GM21619 (cell line): ENCODE measurements around the gene SESN3.
A peak's percentile ranks its signal among the peaks of the same experiment; 100 is the strongest.
"Not testable (repeated sequence)": the region's sequence is repeated elsewhere in the genome, so short reads cannot be mapped to it uniquely, and the experiment has no call there.

ENCODE experiments used
- ATAC-seq: cut with Tn5 transposase; IDR thresholded peaks from one replicate; pipeline ENCODE4 v1.9.1; 2021; ENCODE audit not compliant: unreplicated experiment

The SESN3 gene

DNA sequence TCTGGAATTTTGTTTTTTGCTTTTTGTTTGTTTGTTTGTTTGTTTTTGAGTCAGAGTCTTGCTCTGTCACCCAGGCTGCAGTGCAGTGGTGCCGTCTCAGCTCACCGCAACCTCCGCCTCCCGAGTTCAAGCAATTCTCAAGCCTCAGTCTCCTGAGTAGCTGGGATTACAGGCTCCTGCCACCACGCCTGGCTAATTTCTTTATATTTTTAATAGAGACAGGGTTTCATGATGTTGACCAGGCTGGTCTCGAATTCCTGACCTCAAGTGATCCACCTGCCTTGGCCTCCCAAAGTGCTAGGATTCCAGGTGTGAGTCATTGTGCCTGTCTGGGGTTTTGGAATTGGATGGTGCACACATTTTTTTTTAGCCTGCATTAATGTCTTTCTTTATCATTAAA is 20.9 kb upstream of the SESN3 start:
- ATAC-seq = not testable (repeated sequence)

DNA sequence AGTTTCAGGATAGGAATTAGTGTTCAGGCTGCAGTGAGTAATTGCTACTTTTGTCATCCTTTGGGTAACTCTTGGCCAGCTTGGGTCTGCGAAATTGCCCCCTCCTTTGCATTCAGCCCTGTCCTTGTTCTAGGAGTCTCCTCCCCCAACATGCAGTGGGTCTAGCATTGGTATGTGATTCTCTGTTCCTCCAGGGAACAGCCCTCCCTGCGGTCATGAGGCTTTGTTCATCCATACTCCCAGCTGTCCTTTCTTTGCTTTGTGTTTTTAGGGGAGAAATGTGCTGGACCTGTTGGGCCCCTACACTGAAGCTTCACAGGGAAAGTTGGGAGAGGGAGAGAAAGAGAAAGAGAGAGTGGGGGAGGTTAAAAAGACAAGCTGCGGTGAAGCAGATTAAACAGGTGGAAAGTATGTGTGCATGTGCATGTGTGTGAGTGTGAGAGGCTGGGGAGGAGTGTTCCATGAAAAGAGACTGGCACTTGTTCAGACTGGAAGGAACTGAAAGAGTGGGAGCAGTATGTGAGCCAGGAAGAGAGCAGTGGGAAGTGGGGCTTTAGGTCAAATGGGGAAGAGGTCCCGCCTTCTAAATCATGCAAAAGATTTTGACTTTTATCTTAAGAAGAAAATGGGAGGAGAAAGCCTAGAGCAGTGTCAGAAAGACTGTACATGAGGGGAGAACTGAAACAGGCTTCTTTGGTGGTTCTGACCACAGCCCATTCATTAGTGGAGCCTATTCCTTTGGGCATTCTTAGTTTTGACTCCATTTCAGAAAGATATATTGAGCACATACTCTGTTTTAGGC is 17.9 kb upstream of the SESN3 start:
- ATAC-seq = peak; percentile 82

DNA sequence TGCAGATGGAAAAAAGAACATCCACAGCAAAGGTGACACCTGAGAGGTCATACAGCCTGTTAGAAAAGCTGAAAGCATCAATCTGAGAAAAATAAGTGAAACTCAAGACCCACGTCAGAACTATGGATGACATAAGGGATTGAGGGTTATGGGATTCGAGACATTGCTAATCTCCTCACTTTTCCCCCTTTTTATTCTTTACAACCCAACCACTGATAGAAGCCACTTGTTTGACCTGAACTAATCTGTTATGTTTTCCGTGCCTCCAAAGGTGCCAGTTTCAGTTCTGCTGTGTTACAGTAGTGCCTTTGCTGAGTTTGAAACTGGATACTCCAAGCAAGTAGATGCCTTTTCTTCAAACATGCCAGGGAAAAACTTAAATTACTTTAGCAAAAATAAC is 16.9 kb upstream of the SESN3 start:
- ATAC-seq = no peak

DNA sequence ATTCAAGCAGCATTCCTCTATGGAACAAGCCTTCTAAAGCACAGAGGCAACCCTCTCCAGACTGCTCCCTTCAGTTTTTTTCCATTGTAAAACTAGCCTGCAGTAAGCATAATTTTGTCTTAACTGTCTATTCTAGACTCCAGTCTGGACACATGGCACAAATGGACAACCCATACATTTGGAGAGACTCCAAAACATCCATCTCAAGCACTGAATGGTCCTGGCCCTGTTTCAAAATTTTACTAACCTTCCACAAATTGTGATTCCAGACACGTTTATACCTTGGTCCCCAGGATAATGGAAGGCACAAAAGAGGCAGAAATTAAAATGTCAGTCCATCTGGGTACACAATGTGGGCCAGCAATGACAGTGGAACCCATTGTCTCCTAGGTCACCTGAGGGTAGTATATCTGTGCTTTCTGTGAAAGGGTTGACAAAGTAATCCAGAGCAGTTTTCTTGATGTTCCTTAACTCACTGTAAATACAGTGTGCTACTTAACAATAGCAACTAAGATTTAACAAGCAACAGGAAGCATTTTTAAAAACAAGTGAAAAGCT is 16.2 kb upstream of the SESN3 start:
- no peak for ATAC-seq

DNA sequence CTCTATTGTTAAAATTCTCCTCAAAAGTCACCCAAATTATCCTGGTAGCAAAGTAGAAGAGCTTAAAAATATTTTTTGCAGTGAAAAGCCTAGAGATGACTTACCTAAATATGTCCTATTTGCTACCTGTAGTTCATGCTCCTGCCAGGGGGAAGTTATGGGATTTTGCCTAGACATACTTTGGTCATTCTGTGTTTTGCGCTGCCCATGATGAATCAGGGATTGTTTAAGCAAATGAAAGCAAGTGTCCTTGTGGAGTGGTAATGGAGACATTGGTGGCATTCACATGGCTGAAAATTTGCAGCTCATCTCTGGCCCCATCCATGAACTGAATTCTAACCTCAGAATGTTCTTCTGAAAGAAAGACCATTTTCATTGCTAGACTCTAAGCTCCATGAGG is 14.6 kb upstream of the SESN3 start:
- no peak for ATAC-seq

DNA sequence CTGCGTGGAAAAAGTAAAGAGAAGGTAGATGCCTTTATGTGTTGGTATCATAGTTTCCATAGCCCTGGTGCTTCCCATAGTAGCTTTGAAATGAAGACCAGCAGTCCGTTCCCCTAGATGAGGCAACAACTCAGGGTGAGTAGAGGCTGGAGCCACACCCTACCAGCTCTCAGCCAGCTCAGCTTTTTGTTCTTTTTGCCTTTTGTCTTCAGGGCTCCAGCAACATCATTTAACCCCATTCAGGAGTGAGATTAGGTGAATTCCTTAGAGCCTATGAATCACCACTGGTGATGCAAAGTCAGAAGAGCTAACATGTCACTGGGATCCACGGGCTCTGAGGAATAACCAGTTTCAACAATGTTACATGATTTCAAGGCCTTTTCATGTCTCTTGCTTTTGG is 14.0 kb upstream of the SESN3 start:
- ATAC-seq = no peak

DNA sequence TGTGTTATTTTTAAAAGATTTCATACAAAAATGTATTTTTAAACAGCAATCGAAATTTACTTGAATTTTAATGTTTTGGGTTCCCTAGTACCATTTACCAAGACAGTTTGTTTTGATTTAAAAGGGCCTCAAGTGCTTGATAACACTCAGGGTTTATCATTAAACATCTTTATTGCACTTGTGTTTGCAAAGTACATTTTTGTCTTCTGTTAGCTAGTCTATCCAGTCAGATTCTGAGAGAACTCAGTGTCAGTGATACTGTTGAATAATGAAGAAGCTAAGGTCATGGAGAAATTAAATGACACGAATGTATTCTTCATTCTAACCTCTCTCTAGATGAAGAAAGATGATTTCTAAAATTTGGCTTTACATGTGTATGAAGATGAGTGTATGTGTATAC is 12.7 kb upstream of the SESN3 start:
- ATAC-seq = no peak

DNA sequence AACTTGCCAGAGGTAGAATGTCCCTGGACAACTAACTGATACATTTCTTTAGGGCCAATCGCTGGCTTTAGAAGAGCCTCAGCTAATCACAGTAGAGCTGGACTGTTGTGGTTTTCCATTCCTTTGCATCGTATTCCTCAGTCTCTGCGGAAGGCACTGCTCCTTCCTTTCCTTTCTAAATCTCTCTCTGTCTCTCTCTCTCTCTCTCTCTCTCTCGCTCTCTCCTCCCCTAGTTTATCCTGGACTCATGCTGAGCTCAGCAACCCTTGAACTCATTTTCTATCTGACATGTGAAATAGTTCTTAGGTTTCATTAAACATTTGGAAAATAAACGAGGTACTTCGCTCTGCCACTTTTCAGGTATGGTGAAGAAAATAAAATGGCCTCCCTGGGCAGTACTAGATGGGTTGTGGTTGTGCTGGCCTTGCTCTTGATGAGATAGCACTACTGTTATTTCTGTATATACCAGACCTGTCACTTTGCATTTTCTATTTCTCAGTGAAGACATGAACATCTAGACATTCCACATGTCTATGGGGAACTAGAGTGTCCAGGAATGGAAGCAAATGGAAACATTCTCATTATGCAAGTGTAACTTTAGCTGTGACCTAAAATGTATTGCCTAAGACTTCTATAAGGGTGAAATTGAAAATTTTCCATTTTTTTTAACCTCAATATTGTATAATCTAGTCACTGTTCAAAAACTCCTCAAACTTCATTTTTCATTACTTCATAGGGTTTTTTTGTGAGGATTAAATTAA is 12.0 kb upstream of the SESN3 start:
- no peak for ATAC-seq

DNA sequence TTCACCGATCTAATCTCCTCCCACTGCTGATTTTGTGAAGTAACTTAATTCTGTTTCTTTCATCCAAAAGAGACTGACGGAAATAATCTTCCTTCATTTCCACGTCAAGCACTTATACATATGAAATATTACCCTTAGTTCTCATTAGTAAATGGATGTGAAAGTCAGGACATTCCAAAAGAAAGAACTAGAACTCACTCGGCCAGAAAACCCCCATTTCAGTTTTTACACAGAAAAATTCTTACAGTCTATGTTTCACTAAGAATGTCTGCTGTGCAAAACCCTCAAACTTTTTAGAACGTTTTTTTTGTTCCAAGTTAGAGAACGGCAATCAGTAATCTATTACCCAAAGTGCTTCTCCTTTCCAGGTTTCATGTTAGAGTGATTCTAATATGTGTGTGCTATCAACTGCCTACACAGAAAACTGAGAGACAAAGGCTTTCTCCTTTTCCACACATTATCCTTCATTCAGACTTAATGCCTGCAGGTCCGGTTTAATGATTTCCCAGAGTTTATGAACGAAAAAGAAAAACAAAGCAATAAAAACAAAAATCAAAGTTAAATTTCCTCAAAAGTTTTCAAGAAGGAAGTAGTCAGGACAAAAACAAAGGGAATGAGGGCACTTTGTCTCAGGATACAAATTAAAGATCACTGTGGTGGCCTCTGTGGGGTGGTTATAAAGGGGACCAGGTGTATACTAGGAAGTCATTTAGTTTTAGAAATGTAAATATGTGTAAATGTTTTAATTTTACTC is 11.3 kb upstream of the SESN3 start:
- ATAC-seq = peak; percentile 67

DNA sequence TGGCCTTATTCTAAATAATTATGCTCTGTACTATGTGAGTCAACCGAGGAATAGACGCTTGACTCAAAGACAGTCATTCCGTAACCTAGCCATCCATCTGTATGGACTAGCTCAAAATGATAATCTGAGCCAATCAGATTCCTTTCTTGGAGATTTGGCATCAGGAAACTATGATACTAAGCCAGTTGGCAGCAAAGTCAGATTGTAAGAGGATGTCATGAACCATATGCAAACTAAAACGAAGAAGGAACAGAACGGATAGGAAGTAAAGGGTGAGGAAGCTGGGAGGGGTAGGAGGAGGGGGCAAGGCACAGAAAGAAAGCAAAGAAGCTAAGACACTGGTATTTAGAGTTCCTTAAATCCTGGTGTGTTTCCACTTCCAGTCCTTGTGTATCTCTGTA is 10.7 kb upstream of the SESN3 start:
- peak; percentile 49 for ATAC-seq

DNA sequence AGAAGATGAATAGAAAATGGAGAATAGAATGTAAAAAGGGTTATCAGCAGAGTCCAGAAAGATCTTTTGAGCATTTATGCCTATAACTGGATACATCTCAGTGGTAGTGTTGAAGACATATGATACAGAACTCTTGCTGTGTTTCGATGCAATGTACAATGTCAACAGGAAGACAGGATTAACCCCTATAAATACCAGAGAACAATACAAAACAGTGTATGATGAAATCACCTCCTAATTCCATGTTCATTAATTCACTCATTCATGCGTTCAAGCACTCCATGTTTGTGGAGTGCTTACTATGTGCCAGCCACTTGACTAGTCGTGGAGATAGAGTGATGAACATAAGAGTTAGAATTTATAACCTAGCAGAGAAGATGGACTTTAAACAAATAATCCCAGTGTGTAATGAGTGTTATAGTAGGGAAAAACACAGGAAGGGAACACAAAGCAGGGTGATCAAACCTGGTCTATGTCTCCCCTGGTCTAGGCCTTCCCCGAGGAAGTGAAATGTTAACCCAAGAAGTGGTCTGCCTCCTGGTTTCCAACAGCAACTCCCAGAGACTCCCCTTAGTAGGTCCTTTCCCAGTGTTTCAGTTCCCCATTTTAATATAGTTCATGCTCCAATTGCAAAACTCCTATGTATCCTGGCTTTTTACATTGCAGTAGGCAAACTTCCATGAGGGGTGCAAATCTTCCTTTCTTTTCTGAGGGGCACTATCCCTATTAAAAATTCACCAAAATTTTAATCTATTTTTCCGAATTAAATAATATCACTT is 9.1 kb upstream of the SESN3 start:
- ATAC-seq = no peak

DNA sequence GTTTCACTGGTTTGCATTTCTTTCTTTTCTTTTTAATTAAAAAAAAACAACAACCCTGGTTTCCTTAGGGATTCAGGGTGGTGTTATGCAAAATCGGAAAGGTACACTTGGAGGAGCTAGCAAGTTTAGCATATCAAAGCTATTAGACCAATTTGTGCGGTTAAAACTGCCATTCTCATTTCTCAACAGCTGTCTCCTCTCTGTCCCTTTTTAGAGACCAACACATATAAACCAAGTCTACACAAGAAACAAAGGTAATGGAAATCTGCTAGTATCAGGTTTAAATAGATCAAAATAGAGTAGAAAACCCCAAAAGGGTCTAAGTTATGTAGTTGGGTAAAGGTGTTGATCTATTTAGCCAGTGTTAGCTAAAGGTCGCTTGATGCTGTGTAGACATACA is 1.7 kb upstream of the SESN3 start:
- no peak for ATAC-seq

DNA sequence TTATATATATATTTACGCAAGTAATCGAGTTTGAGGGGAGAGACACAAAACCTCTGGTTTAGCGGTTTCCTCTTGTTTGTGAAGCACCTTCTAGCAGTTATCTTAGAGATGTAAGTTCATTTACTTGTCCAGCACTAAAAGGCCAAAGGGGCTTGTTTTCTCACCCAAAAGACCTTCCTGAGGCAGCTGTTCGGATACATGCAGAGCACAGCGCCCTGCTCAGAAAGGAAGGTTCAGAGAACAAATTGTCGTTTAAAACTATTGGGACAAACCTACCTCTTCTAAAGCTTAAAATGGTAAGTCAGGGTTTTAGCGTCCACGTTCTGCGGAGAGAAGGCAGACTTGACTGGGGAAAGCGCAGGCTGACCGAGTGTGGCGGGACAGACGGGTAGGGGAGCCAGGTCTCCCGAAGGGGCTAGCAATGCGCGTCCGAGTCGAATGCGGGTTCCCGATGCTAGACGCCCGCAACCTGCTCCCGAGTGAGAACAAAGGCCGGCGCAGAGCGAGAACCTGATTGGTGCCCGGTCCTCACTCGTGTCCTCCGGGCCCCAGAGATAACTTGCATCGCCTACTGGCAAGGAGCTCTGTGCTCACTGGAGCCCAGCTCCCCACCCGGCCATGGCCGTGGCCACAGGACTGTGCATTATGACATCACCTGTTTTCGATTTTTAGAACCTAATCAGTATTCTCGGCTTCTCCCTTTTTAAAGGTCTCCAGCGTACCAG is 1.0 kb upstream of the SESN3 start:
- peak; percentile 29 for ATAC-seq

DNA sequence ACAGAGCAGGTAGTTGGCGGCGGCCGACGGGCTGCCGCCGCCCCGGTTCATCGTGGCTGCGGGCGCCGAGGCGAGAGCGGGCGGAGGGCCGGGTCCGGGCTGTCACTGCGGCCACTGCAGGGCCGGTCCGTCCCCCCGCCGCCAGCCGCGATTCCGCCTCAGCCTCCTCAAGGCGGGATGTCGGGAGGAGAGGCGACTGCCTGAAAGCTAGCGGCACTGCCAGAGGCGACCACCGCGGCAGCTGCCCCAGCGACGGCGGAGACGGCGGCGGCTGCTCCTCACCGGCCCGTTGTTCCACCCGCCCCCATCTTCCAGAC is 234 bp downstream of the SESN3 start:
- ATAC-seq = peak; percentile 3

DNA sequence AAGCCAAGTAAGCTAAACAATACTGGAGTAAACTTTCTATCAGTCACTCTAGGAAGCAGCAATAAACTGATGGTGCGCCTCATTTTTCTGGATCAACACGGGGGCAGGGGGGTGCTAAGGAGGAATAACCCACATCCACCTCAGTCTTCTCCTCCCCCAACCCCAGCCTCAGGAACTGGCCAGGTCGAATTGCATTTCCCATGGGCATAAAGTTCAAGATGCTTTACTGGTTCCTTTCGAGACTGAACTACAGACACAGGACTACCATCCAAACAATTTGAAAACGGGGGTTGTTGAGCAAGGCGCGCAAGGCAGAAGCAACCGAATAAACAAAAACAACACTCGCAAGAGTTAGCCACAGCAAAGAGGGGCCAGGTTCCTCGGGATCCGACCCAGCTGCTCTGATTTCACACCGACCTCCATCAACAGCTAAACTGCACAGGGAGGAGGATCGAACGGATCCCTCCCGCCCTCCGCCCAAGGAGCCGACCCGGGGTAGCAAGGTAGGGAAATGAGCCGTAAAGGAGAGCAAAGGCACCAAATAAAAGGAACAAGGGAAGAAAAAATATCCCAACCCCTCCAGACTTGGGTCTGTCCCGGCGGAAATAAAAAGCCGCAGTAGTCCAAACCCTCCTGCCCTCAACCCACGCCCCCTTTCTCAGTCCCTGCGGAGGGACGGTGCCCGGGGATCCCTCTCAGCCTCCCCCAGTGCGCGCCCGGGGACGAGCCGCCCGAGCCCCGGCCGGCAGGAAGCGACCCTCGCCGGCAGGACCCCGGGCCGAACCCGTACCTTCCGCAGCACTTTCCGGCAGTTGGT is 801 bp downstream of the SESN3 start:
- ATAC-seq = peak; percentile 2

DNA sequence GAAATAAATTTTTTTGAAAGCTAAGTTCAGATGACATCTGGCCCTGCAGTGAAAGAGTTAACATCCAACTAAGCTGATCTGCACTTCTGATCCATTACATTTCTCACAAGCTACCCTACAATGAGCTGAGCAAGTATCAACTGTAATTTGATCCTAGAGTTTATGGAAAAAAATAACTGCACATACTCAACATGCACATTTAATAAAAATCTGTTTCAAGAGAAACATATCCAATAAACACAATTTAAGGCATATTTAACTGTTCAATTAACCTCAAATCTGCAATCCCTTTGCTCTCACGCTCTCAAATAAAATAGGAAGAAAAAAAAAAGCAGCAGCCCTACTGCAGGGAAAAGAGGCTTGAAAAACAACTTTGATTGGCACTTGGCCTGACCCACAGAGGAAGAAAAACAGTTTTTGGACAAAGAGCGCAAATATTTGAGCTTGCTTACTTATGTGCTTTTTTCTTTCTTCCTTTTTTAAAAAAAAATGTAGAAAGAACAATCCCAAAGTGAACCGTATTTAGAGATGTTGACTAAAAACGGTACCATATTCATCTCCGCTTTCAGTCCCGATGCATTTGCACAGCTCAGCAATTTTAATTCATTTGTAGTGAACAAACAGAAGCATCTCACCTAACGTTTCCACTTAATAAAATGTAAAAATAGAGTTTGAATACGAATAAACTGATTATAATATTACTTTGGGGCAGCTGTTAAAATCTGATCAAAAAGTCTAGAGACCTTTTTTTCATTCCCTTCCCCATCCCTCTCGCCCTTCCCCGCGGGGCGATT is 1.6 kb downstream of the SESN3 start:
- no peak for ATAC-seq

DNA sequence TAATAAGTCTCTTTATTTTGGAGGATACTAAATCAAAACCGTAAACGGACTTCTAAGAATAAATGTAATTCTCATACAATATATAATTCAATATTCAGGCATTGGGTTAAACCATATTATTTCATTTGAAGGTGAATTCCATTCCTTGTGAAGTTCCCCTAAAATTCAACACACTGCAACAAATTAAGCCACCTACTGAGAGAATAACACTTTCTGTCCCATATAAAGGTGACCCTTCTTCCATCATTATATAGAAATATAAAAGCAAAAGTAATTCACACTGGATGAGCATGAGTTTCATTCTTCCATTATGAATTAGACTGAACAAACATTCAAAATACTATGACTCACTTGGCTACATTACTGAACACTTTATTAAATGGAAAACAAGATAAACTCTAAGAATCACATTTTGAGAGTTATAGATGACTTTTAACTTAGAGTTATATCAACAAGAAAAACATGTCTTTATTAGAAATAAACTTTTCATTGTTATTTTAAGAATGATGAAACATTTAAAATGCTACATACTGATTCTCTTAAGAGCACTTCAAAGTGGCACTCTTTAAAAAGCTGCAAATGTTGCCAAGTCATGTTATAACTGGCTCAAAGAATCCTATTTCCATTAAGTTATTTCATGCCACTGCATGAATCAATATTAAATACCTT is 2.8 kb downstream of the SESN3 start:
- ATAC-seq = no peak

DNA sequence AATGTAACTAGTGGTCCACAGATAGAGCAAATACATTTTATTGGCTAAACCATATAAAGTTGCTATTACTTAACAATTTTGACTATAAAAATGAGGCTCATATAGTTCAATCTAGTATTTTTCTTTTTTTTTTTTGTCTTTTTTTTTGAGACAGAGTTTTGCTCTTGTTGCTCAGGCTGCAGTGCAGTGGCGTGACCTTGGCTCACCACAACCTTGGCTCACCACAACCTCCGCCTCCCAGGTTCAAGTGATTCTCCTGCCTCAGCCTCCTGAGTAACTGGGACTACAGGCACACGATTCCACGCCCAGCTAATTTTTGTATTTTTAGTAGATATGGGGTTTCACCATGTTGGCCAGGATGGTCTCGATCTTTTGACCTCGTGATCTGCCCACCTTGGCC is 3.9 kb downstream of the SESN3 start:
- ATAC-seq = not testable (repeated sequence)
